GM23248 (cell line): Measurements from ENCODE around the gene SPG21.

Experiments
- EZH2 ChIP-seq: fragments of 200-600 bp; sonication (generic); IDR thresholded peaks from 2 replicates; pipeline ENCODE4 v1.6.1; 2018; ENCODE audit warnings: antibody characterized with exemption, mild to moderate bottlenecking; ENCODE audit not compliant: insufficient read depth, poor library complexity, severe bottlenecking
- EZH2phosphoT487 ChIP-seq: fragments of 200-600 bp; sonication (generic); IDR thresholded peaks from 2 replicates; pipeline ENCODE4 v1.6.1; 2018; ENCODE audit warnings: antibody characterized with exemption, moderate library complexity, mild to moderate bottlenecking, low read depth; ENCODE audit not compliant: insufficient read depth

DNA sequence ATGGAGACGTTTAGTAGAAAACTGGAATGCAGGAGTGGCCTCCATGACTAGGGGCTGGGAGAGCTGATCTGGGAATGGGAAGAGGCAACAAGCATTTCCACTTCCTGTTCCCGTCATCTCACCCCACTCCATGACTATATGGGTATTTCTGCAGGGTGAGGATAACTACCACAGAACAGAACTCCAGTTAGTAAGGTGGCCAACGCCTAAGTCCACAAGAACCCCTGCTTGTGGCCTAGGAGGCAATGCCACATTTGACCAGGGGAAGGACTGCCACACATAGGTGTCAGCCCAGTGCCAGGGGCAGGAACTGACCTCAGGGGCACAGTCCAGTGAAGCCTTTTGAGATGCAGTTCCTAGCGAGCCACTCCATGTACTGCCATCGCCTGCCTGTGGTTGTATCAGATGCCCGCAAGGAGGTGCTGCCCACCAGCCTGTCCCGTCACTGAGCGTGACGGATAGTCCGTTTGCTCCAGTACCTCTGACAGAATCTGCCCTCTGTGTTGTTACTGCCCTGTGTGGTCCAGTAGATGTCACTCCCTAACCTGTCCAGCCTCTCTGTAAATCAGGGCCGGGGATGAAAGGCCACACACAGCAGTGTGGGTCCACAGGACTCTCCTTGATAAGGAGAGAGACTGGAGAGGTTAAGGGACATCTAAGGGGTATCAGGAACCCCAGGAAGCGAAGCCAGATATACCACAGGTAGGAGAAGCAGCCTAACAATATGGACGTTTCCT, 43.3 kb upstream of the SPG21 start:
- TF ChIP-seq EZH2phosphoT487: no peak
- no peak for TF ChIP-seq EZH2
